Right atrium auricular region (tissue), 2 donors: Measurements from ENCODE around the gene MINPP1. TPM values are rescaled to one million over a fixed set of nuclear protein-coding genes. Genes with fewer than 3 reads are reported as not detected.
"Not testable (repeated sequence)": the region's sequence is repeated elsewhere in the genome, so short reads cannot be mapped to it uniquely, and the experiment has no call there.

Experiments
- DNase-seq: peaks from one replicate; pipeline ENCODE4 v3.0.0-alpha.2; 2019; ENCODE audit warnings: low spot score
- H3K27ac ChIP-seq, 2 donors: fragments of 200-600 bp; sonication (generic); 1 replicate in 1 of 2; 2 replicates in 1 of 2; pipeline ENCODE4 v1.5.1; 2016 to 2019
- H3K27me3 ChIP-seq, 2 donors: fragments of 200-600 bp; sonication (generic); one replicate each; pipeline versions ENCODE4 v1.5.1 to v1.6.0; 2017 to 2019
- H3K36me3 ChIP-seq: fragments of 200-600 bp; sonication (generic); one replicate; pipeline ENCODE4 v1.5.1; 2016
- H3K4me1 ChIP-seq, 2 donors: fragments of 200-600 bp; sonication (generic); one replicate each; pipeline versions ENCODE4 v1.5.1 to v1.6.0; 2017 to 2019
- H3K4me3 ChIP-seq, 2 donors: fragments of 200-600 bp; sonication (generic); 1 replicate in 1 of 2; 2 replicates in 1 of 2; pipeline ENCODE4 v1.5.1; 2017 to 2019; ENCODE audit warnings: mild to moderate bottlenecking in 1 of 2, moderate library complexity in 1 of 2
- H3K9me3 ChIP-seq, 2 donors: fragments of 200-600 bp; sonication (generic); one replicate each; pipeline ENCODE4 v1.5.1; 2019
- total RNA-seq, 2 donors: library from RNA; depleted of rRNA; stranded (reverse); fragments of >200 nt; gene quantifications; one replicate each; pipeline ENCODE4 v1.1.0, GENCODE V29; 2016
- TF ChIP-seq, protein P1 (sequence below), 2 donors: fragments of 200-600 bp; sonication (generic); IDR thresholded peaks; one replicate each; pipeline ENCODE4 v1.5.1; 2019; ENCODE audit warnings: antibody characterized with exemption in 2 of 2

MINPP1 gene
- total RNA-seq, 2 donors from 2014 or later, result 9.9 to 10.6 TPM

DNA sequence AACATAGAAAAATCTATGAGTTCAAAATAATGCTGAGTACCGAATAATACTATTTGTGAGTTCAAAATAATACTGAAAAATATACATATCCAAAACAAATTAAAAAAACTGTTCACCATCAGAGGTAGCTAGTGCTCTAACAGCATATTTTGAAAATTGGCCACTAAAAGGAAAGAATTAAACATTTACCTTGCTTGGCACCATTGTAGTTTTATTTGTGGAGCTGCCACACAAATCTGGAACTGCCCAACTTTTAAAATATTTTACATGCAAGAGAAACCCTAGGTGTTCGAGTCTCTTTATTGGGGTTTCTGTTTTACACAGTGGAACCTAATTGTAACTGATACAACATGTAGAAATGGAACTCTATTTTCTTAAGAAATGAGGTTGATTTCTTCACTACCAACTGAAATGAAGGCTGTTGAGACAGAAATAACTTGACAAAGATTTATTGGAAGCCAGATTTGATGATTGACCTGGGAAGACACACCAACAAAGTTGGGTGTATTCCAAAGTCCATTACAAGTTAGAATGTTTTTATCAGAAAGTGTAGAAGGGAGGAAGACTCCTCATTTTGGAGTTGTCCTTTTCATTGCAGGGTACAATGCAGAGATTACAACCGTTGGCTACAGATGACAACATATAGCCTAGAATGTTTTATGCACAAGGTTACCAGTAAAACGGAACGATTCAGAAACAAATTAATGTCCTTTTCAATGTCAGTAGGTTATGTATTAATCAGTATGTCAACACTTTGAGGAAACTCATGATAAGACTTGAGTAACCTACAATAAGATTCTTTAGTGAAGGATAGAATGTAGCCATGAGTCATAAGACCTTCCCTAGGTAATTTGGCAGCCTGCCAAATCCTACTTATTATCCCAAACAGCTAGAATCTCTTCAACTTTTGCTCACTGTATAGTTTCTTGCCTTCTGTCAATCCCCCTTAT lies 81.1 kb downstream of the MINPP1 start:
- no peaks in the 10 kb centered on the region for H3K36me3 ChIP-seq
- H3K4me3 ChIP-seq, result no peak overlapping the region
- no peaks in the 10 kb centered on the region for H3K9me3 ChIP-seq
- H3K27me3 ChIP-seq, result no peaks in the 10 kb centered on the region
- H3K4me1 ChIP-seq, result no peaks in the 10 kb centered on the region
- no peak for DNase-seq
- TF ChIP-seq, protein P1, sequence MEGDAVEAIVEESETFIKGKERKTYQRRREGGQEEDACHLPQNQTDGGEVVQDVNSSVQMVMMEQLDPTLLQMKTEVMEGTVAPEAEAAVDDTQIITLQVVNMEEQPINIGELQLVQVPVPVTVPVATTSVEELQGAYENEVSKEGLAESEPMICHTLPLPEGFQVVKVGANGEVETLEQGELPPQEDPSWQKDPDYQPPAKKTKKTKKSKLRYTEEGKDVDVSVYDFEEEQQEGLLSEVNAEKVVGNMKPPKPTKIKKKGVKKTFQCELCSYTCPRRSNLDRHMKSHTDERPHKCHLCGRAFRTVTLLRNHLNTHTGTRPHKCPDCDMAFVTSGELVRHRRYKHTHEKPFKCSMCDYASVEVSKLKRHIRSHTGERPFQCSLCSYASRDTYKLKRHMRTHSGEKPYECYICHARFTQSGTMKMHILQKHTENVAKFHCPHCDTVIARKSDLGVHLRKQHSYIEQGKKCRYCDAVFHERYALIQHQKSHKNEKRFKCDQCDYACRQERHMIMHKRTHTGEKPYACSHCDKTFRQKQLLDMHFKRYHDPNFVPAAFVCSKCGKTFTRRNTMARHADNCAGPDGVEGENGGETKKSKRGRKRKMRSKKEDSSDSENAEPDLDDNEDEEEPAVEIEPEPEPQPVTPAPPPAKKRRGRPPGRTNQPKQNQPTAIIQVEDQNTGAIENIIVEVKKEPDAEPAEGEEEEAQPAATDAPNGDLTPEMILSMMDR (IDR thresholded peaks at IDR 0.05), result no peak
- H3K27ac ChIP-seq, result no peak overlapping the region

DNA sequence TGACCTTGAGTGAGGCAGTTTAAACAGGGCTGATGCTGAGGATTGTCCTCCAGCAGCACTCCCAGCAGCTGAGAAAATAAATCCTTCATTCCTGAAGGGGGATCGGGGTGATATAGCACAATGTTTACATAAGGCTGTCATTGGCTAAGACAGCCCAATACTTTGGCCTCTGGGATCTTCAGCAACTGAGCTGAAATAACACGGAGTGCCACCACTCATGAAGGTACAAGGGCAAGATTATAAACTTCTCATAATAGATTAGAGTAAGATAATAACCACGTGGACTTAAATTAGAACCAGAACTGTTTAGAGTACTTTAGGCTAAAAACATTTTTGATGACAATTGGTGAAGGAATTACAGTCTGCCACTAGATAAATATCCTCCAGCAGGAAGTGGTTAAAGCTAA lies 85.0 kb downstream of the MINPP1 start:
- DNase-seq, result no peak
- H3K4me3 ChIP-seq, result no peak overlapping the region
- peaks cover 0 to 4% of the 10 kb centered on the region in 2 donors for H3K4me1 ChIP-seq
- no peak overlapping the region for H3K27ac ChIP-seq
- H3K9me3 ChIP-seq, result no peaks in the 10 kb centered on the region
- H3K36me3 ChIP-seq, result no peaks in the 10 kb centered on the region
- no peaks in the 10 kb centered on the region for H3K27me3 ChIP-seq
- TF ChIP-seq, protein P1 (IDR thresholded peaks at IDR 0.05), result no peak

DNA sequence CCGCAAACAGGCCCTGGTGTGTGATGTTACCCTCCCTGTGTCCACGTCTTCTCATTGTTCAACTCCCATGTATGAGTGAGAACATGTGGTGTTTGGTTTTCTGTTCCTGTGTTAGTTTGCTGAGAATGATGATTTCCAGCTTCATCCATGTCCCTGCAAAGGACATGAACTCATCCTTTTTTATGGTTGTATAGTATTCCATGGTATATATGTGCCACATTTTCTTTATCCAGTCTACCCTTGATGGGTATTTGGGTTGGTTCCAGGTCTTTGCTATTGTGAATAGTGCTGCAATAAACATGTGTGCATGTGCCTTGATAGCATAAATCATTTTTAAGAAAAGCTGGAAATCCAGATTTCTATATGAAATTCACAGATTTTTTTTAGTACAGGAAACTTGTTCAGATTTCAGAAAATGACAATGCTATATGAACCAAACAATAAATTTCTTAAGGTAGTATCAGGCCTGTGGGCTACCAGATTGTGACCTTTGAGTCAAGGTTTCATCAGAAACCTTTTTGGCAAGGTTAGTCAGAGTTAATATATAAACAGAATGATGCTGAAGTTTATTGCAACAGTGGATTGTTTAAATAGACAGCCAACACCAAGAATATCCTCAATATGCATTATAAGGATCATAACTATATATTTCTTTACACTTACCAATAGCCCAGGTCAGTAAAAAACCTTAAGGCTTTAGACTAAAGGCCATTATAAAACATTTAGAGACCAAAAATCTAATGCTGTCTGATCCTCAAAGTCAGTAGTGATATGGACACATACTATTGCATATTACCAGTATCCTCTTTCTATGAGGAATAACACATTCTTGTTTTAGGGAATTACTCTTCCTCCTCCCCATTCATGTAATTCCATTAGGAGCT lies 86.3 kb downstream of the MINPP1 start:
- H3K27me3 ChIP-seq, result no peaks in the 10 kb centered on the region
- TF ChIP-seq, protein P1 (IDR thresholded peaks at IDR 0.05), result no peak

DNA sequence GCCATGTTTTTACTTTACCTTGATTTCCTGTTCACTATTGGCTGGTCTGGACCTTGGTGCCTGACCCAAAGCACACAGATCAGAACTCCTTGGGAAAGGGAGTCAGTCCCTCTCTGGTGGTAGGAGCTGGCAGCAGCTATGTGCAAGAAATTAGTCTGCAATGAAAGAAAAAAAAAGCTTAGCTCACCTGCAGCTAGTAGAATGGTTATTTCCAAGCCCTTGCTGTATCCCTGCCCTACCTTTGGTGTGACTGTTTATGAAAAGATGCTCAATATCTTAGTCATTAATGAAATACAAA lies 86.8 kb downstream of the MINPP1 start:
- H3K4me1 ChIP-seq, result peaks cover 0 to 6% of the 10 kb centered on the region in 2 donors
- H3K27ac ChIP-seq, result no peak overlapping the region
- no peak overlapping the region for H3K4me3 ChIP-seq
- TF ChIP-seq, protein P1 (IDR thresholded peaks at IDR 0.05), result no peak
- no peak for DNase-seq
- H3K9me3 ChIP-seq, result no peaks in the 10 kb centered on the region
- no peaks in the 10 kb centered on the region for H3K27me3 ChIP-seq
- no peaks in the 10 kb centered on the region for H3K36me3 ChIP-seq

More for the DNA sequence above, 86.3 kb downstream of the MINPP1 start:
- no peak for DNase-seq
- H3K9me3 ChIP-seq, result no peaks in the 10 kb centered on the region
- no peak overlapping the region for H3K27ac ChIP-seq
- peaks cover 0 to 6% of the 10 kb centered on the region in 2 donors for H3K4me1 ChIP-seq
- H3K36me3 ChIP-seq, result no peaks in the 10 kb centered on the region
- H3K4me3 ChIP-seq, result no peak overlapping the region

DNA sequence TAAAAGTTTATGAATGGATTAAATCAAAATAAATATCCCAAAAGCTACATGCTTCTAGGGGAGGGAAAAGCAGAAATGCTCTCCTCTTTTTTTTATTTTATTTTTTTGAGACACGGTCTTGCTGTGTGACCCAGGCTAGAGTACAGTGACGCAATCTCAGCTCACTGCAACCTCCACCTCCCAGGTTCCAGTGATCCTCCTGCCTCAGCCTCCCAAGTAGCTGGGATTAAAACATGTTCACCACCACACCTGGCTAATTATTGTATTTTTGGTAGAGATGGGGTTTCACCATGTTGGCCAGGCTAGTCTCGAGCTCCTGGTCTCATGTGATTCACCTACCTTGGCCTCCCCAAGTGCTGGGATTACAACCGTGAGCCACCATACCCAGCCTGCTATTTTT lies 88.2 kb downstream of the MINPP1 start:
- not testable (repeated sequence) for DNase-seq, H3K9me3 ChIP-seq, H3K4me1 ChIP-seq, H3K4me3 ChIP-seq, H3K36me3 ChIP-seq, H3K27ac ChIP-seq, H3K27me3 ChIP-seq

DNA sequence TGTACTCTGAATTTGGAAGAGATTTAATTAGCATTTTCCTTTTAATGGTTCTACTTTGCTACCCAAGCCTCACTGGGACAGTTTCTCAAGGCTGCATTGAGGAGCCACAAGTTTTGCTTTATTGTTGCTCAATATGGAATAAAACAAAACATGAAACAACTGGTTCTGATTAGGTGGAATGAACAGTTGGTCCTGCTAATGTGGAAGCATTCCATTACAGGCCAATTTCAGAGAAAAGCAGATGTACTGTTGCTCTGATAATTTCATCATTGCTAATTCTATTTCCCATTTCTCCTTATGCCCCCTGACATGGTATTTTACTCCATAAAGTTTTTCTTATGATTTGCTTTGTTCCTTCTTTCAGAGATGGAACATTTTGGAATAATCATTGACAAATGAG lies 89.0 kb downstream of the MINPP1 start:
- Histone ChIP-seq H3K9me3 (no peaks in the 10 kb centered on the region), H3K27me3 (no peaks in the 10 kb centered on the region), H3K27ac (no peak overlapping the region), H3K36me3 (no peaks in the 10 kb centered on the region), H3K4me1 (peaks cover 0 to 6% of the 10 kb centered on the region in 2 donors), H3K4me3 (no peak overlapping the region)
- no peak for DNase-seq
- TF ChIP-seq, protein P1 (IDR thresholded peaks at IDR 0.05), result no peak
